ENCODE measurements around the gene CERS6.

GRCh38 chr2:168543037-168543436 lies 87.0 kb downstream of the CERS6 start:
- TF ChIP-seq, protein P1, sequence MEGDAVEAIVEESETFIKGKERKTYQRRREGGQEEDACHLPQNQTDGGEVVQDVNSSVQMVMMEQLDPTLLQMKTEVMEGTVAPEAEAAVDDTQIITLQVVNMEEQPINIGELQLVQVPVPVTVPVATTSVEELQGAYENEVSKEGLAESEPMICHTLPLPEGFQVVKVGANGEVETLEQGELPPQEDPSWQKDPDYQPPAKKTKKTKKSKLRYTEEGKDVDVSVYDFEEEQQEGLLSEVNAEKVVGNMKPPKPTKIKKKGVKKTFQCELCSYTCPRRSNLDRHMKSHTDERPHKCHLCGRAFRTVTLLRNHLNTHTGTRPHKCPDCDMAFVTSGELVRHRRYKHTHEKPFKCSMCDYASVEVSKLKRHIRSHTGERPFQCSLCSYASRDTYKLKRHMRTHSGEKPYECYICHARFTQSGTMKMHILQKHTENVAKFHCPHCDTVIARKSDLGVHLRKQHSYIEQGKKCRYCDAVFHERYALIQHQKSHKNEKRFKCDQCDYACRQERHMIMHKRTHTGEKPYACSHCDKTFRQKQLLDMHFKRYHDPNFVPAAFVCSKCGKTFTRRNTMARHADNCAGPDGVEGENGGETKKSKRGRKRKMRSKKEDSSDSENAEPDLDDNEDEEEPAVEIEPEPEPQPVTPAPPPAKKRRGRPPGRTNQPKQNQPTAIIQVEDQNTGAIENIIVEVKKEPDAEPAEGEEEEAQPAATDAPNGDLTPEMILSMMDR (IDR thresholded peaks at IDR 0.05; ENCODE audit: low read depth, low read length, missing input control) = no peak
- TF ChIP-seq ATF3 (IDR thresholded peaks at IDR 0.05) (no peak), YY1 (IDR thresholded peaks at IDR 0.05) (no peak), RXRA (IDR thresholded peaks at IDR 0.05) (no peak), MAX (IDR thresholded peaks at IDR 0.05) (no peak), RAD21 (IDR thresholded peaks at IDR 0.05) (no peak), ZBTB33 (IDR thresholded peaks at IDR 0.05) (no peak), NR2F2 (IDR thresholded peaks at IDR 0.05) (no peak), SP1 (IDR thresholded peaks at IDR 0.05) (no peak)

All from liver (tissue), 3 donors.